Activated CD4-positive, alpha-beta memory T cell treated with anti-CD3 and anti-CD28 coated beads for 36 hours (primary cell): ENCODE results near the gene SPNS2. TPM values are rescaled to one million over a fixed set of nuclear protein-coding genes. Genes with fewer than 3 reads are reported as not detected.
A peak's percentile ranks its signal among the peaks of the same experiment; 100 is the strongest.

Experiments used
- CTCF ChIA-PET: fragments of 350-600 bp; sonication (Branson Sonifier 250); formaldehyde crosslinking; loops from one replicate; lab custom pipeline; 2021; ENCODE audit warnings: antibody characterized with exemption, inconsistent platforms; lab: Charles Lee
- POLR2A ChIA-PET: fragments of 350-600 bp; sonication (Branson Sonifier 250); formaldehyde crosslinking; loops from one replicate; lab custom pipeline; 2021; ENCODE audit warnings: antibody characterized with exemption; lab: Charles Lee
- DNase-seq: peaks from one replicate; pipeline ENCODE4 v3.0.0-alpha.2; 2020
- H3K27ac Mint-ChIP-seq: one replicate; pipeline ENCODE4 v1.8.0; 2021; ENCODE audit warnings: mixed read lengths
- H3K27me3 Mint-ChIP-seq: one replicate; pipeline ENCODE4 v1.8.0; 2021; ENCODE audit warnings: mixed read lengths
- H3K36me3 Mint-ChIP-seq: one replicate; pipeline ENCODE4 v1.8.0; 2021; ENCODE audit warnings: mixed read lengths
- H3K4me1 Mint-ChIP-seq: one replicate; pipeline ENCODE4 v1.8.0; 2021; ENCODE audit warnings: low read depth, mixed read lengths
- H3K4me3 Mint-ChIP-seq: one replicate; pipeline ENCODE4 v1.8.0; 2021; ENCODE audit warnings: mild to moderate bottlenecking, mixed read lengths
- H3K9me3 Mint-ChIP-seq: one replicate; pipeline ENCODE4 v1.8.0; 2021; ENCODE audit warnings: mixed read lengths
- intact Hi-C: fragments of 100-400 bp; cut with micrococcal nuclease; formaldehyde crosslinking; loops from one replicate; pipeline ENCODE4 v1.15.1; 2023
- total RNA-seq, 2 experiments: library from RNA; stranded (reverse); gene quantifications; one replicate each; pipeline ENCODE4 v1.2.3, GENCODE V29; 2021

Gene SPNS2
- total RNA-seq, 2 experiments from 2014 or later, result 0.15 to 0.24 TPM

GRCh38 chr17:4499431-4500190 lies 930 bp downstream of the SPNS2 start:
- no peak for DNase-seq
- Mint-ChIP-seq H3K9me3 (no peaks in the 10 kb centered on the region), H3K27me3 (peaks cover 34% of the 10 kb centered on the region), H3K4me3 (peak overlapping the region; percentile 65), H3K36me3 (no peaks in the 10 kb centered on the region), H3K4me1 (peaks cover 19% of the 10 kb centered on the region), H3K27ac (no peak overlapping the region)
- ChIA-PET CTCF (interaction anchor here (0.6 to 2.1 kb wide), 6 partner anchors 56 to 127 kb away, joined by 3 to 7 read pairs (median 3); partner anchors contain the start of gene MYBBP1A), POLR2A (interaction anchor here (1.2 to 1.3 kb wide), 2 partner anchors 14 to 51 kb away, joined by 3 read pairs; no protein-coding TSS in a partner anchor)
- intact Hi-C loops, result loop anchor here (10.0 kb wide), 1 partner anchor 65 kb away; the partner anchor contains the start of gene SPNS3

- CTCF ChIA-PET, result interaction anchor here (0.9 to 2.1 kb wide), 2 partner anchors 79 to 104 kb away, joined by 3 to 7 read pairs; no protein-coding TSS in a partner anchor
- no peak for DNase-seq
- no peaks in the 10 kb centered on the region for H3K9me3 Mint-ChIP-seq
- H3K27me3 Mint-ChIP-seq, result peaks cover 35% of the 10 kb centered on the region
- POLR2A ChIA-PET, result no interaction called here
- H3K36me3 Mint-ChIP-seq, result no peaks in the 10 kb centered on the region
- H3K4me1 Mint-ChIP-seq, result peaks cover 24% of the 10 kb centered on the region
- H3K4me3 Mint-ChIP-seq, result peak overlapping the region; percentile 14
- intact Hi-C loops, result loop anchor here (10.0 kb wide), 1 partner anchor 65 kb away; the partner anchor contains the start of gene SPNS3
- no peak overlapping the region for H3K27ac Mint-ChIP-seq
Measured at GRCh38 chr17:4500191-4500571, 1.5 kb downstream of the SPNS2 start.

GRCh38 chr17:4501295-4501949 lies 2.7 kb downstream of the SPNS2 start:
- Mint-ChIP-seq H3K9me3 (no peaks in the 10 kb centered on the region), H3K36me3 (no peaks in the 10 kb centered on the region), H3K27ac (no peak overlapping the region), H3K4me1 (peaks cover 24% of the 10 kb centered on the region), H3K27me3 (peaks cover 35% of the 10 kb centered on the region), H3K4me3 (no peak overlapping the region)
- CTCF ChIA-PET, result interaction anchor here (0.6 kb wide), 2 partner anchors 66 to 155 kb away, joined by 3 read pairs; no protein-coding TSS in a partner anchor
- POLR2A ChIA-PET, result no interaction called here
- intact Hi-C loops, result loop anchor here (10.0 kb wide), 1 partner anchor 67 kb away; the partner anchor contains the start of gene SPNS3
- no peak for DNase-seq

- intact Hi-C loops, result loop anchor here (10.0 kb wide), 1 partner anchor 68 kb away; the partner anchor contains the start of gene SPNS3
- CTCF ChIA-PET, result no interaction called here
Measured at GRCh38 chr17:4502466-4503154, 3.9 kb downstream of the SPNS2 start.

GRCh38 chr17:4503283-4504025 lies 4.8 kb downstream of the SPNS2 start:
- no peak for DNase-seq
- Mint-ChIP-seq H3K4me1 (peaks cover 24% of the 10 kb centered on the region), H3K27me3 (peaks cover 38% of the 10 kb centered on the region), H3K27ac (no peak overlapping the region), H3K9me3 (no peaks in the 10 kb centered on the region), H3K36me3 (no peaks in the 10 kb centered on the region), H3K4me3 (no peak overlapping the region)
- ChIA-PET POLR2A (interaction anchor here (0.6 kb wide), 1 partner anchor 11 kb away, joined by 3 read pairs; no protein-coding TSS in a partner anchor), CTCF (no interaction called here)
- intact Hi-C loops, result loop anchor here (10.0 kb wide), 1 partner anchor 69 kb away; the partner anchor contains the start of gene SPNS3

More at GRCh38 chr17:4502466-4503154, 3.9 kb downstream of the SPNS2 start:
- no peak overlapping the region for H3K27ac Mint-ChIP-seq
- H3K4me3 Mint-ChIP-seq, result no peak overlapping the region
- peaks cover 24% of the 10 kb centered on the region for H3K4me1 Mint-ChIP-seq
- POLR2A ChIA-PET, result interaction anchor here (0.6 kb wide), 1 partner anchor 10 kb away, joined by 3 read pairs; no protein-coding TSS in a partner anchor
- peaks cover 38% of the 10 kb centered on the region for H3K27me3 Mint-ChIP-seq
- no peak for DNase-seq
- H3K36me3 Mint-ChIP-seq, result no peaks in the 10 kb centered on the region
- H3K9me3 Mint-ChIP-seq, result no peaks in the 10 kb centered on the region

GRCh38 chr17:4504188-4504587 lies 5.5 kb downstream of the SPNS2 start:
- intact Hi-C loops, result loop anchor here (10.0 kb wide), 1 partner anchor 69 kb away; the partner anchor contains the start of gene SPNS3
- POLR2A ChIA-PET, result no interaction called here

GRCh38 chr17:4505187-4505586 lies 6.5 kb downstream of the SPNS2 start:
- H3K4me3 Mint-ChIP-seq, result no peak overlapping the region
- peaks cover 27% of the 10 kb centered on the region for H3K4me1 Mint-ChIP-seq
- intact Hi-C loops, result loop anchor here (10.0 kb wide), 1 partner anchor 70 kb away; the partner anchor contains the start of gene SPNS3
- POLR2A ChIA-PET, result no interaction called here
- no peaks in the 10 kb centered on the region for H3K36me3 Mint-ChIP-seq
- no peaks in the 10 kb centered on the region for H3K9me3 Mint-ChIP-seq
- no peak for DNase-seq
- CTCF ChIA-PET, result interaction anchor here (0.8 kb wide), 1 partner anchor 61 kb away, joined by 3 read pairs; no protein-coding TSS in a partner anchor
- H3K27me3 Mint-ChIP-seq, result peaks cover 31% of the 10 kb centered on the region
- no peak overlapping the region for H3K27ac Mint-ChIP-seq

More at GRCh38 chr17:4504188-4504587, 5.5 kb downstream of the SPNS2 start:
- CTCF ChIA-PET, result no interaction called here
- H3K27ac Mint-ChIP-seq, result no peak overlapping the region
- no peak overlapping the region for H3K4me3 Mint-ChIP-seq
- H3K4me1 Mint-ChIP-seq, result peaks cover 29% of the 10 kb centered on the region
- DNase-seq, result no peak
- H3K36me3 Mint-ChIP-seq, result no peaks in the 10 kb centered on the region
- no peaks in the 10 kb centered on the region for H3K9me3 Mint-ChIP-seq
- H3K27me3 Mint-ChIP-seq, result peaks cover 38% of the 10 kb centered on the region

GRCh38 chr17:4506175-4506813 lies 7.6 kb downstream of the SPNS2 start:
- intact Hi-C loops, result loop anchor here (10.0 kb wide), 1 partner anchor 71 kb away; the partner anchor contains the start of gene SPNS3
- CTCF ChIA-PET, result interaction anchor here (1.0 kb wide), 1 partner anchor 86 kb away, joined by 3 read pairs; no protein-coding TSS in a partner anchor
- Mint-ChIP-seq H3K4me1 (peaks cover 22% of the 10 kb centered on the region), H3K9me3 (no peaks in the 10 kb centered on the region), H3K27me3 (peaks cover 21% of the 10 kb centered on the region), H3K36me3 (no peaks in the 10 kb centered on the region), H3K27ac (no peak overlapping the region), H3K4me3 (no peak overlapping the region)
- POLR2A ChIA-PET, result no interaction called here
- no peak for DNase-seq

- Mint-ChIP-seq H3K36me3 (no peaks in the 10 kb centered on the region), H3K9me3 (no peaks in the 10 kb centered on the region), H3K4me3 (no peak overlapping the region), H3K27ac (no peak overlapping the region), H3K4me1 (peaks cover 22% of the 10 kb centered on the region), H3K27me3 (peaks cover 16% of the 10 kb centered on the region)
- intact Hi-C loops, result loop anchor here (10.0 kb wide), 1 partner anchor 72 kb away; the partner anchor contains the start of gene SPNS3
- ChIA-PET POLR2A (no interaction called here), CTCF (interaction anchor here (1.0 kb wide), 1 partner anchor 86 kb away, joined by 3 read pairs; no protein-coding TSS in a partner anchor)
- DNase-seq, result no peak
Measured at GRCh38 chr17:4506892-4507291, 8.2 kb downstream of the SPNS2 start.

GRCh38 chr17:4507361-4508111 lies 8.9 kb downstream of the SPNS2 start:
- Mint-ChIP-seq H3K27me3 (peaks cover 16% of the 10 kb centered on the region), H3K4me3 (no peak overlapping the region), H3K36me3 (no peaks in the 10 kb centered on the region), H3K4me1 (peaks cover 22% of the 10 kb centered on the region), H3K9me3 (no peaks in the 10 kb centered on the region), H3K27ac (no peak overlapping the region)
- no peak for DNase-seq
- intact Hi-C loops, result loop anchor here (10.0 kb wide), 1 partner anchor 73 kb away; the partner anchor contains the start of gene SPNS3
- ChIA-PET CTCF (no interaction called here), POLR2A (no interaction called here)
